MM.1S (cell line): ENCODE results near the gene SPTBN1.

Experiments used
- DNase-seq: peaks from one replicate; pipeline ENCODE4 v3.0.0-alpha.2; 2015
- H2AFZ ChIP-seq: fragments of 300-600 bp; sonication (generic); 2 replicates; pipeline ENCODE4 v1.6.0; 2016; ENCODE audit warnings: antibody characterized with exemption, low read length
- H3F3A ChIP-seq: fragments of 300-600 bp; sonication (generic); 2 replicates; pipeline ENCODE4 v1.6.1; 2016; ENCODE audit warnings: mild to moderate bottlenecking, antibody characterized with exemption, low read length, moderate library complexity, mixed read lengths; ENCODE audit not compliant: insufficient read depth
- H3K27ac ChIP-seq: fragments of 300-600 bp; sonication (generic); 2 replicates; pipeline ENCODE4 v1.5.1; 2016; ENCODE audit warnings: mild to moderate bottlenecking, low read length
- H3K27me3 ChIP-seq: fragments of 300-600 bp; sonication (generic); replicated peaks from 2 replicates; pipeline ENCODE4 v1.6.0; 2016; ENCODE audit warnings: low read length; ENCODE audit not compliant: insufficient read depth
- H3K36me3 ChIP-seq: fragments of 300-600 bp; sonication (generic); replicated peaks from 2 replicates; pipeline ENCODE4 v1.6.1; 2016; ENCODE audit warnings: mild to moderate bottlenecking, low read length, mixed read lengths; ENCODE audit not compliant: insufficient read depth
- H3K4me1 ChIP-seq: fragments of 300-600 bp; sonication (generic); 2 replicates; pipeline ENCODE4 v1.6.1; 2016; ENCODE audit warnings: low read length, mixed read lengths
- H3K4me2 ChIP-seq: fragments of 300-600 bp; sonication (generic); 2 replicates; pipeline ENCODE4 v1.6.0; 2016; ENCODE audit warnings: low read depth, low read length
- H3K4me3 ChIP-seq: fragments of 300-600 bp; sonication (generic); 2 replicates; pipeline ENCODE4 v1.5.1; 2016; ENCODE audit warnings: low read length, mixed read lengths
- H3K79me2 ChIP-seq: fragments of 300-600 bp; sonication (generic); 2 replicates; pipeline ENCODE4 v1.6.1; 2016; ENCODE audit warnings: mixed run types, low read length, mixed read lengths
- H3K9ac ChIP-seq: fragments of 300-600 bp; sonication (generic); 2 replicates; pipeline ENCODE4 v1.6.1; 2016; ENCODE audit warnings: low read length, mixed read lengths
- H3K9me2 ChIP-seq: fragments of 300-600 bp; sonication (generic); replicated peaks from 2 replicates; pipeline ENCODE4 v1.6.1; 2016; ENCODE audit warnings: mild to moderate bottlenecking, low read length, mixed read lengths; ENCODE audit not compliant: insufficient read depth
- H3K9me3 ChIP-seq: fragments of 300-600 bp; sonication (generic); replicated peaks from 2 replicates; pipeline ENCODE4 v1.6.1; 2016; ENCODE audit warnings: mild to moderate bottlenecking, low read length, mixed read lengths; ENCODE audit not compliant: insufficient read depth
- H4K20me1 ChIP-seq: fragments of 300-600 bp; sonication (generic); 2 replicates; pipeline ENCODE4 v1.6.1; 2016; ENCODE audit warnings: mild to moderate bottlenecking, low read length, moderate library complexity, mixed read lengths; ENCODE audit not compliant: insufficient read depth
- CTCF ChIP-seq: fragments of 300-600 bp; sonication (generic); IDR thresholded peaks from 2 replicates; pipeline ENCODE4 v1.5.1; 2016; ENCODE audit warnings: antibody characterized with exemption, low read length, mixed read lengths
- EZH2 ChIP-seq: fragments of 300-600 bp; sonication (generic); optimal IDR thresholded peaks from 2 replicates; pipeline ENCODE3; 2017; ENCODE audit warnings: low read depth, mild to moderate bottlenecking, antibody characterized with exemption, low read length, mixed read lengths
- EZH2phosphoT487 ChIP-seq: fragments of 300-600 bp; sonication (generic); IDR thresholded peaks from 2 replicates; pipeline ENCODE4 v1.6.1; 2018; ENCODE audit warnings: antibody characterized with exemption, low read length

Gene SPTBN1

GRCh38 chr2:54478899-54479298 lies 22.8 kb downstream of the SPTBN1 start:
- TF ChIP-seq EZH2 (no peak), CTCF (no peak), EZH2phosphoT487 (no peak)
- no peaks in the 10 kb centered on the region for H3K9me3 ChIP-seq
- no peaks in the 10 kb centered on the region for H3K4me1 ChIP-seq
- H3K9me2 ChIP-seq = no peaks in the 10 kb centered on the region
- no peak overlapping the region for H3K4me3 ChIP-seq
- no peak for DNase-seq
- no peaks in the 10 kb centered on the region for H3K36me3 ChIP-seq
- H3F3A ChIP-seq = no peaks in the 10 kb centered on the region
- no peak overlapping the region for H3K9ac ChIP-seq
- no peak overlapping the region for H2AFZ ChIP-seq
- no peaks in the 10 kb centered on the region for H4K20me1 ChIP-seq
- H3K79me2 ChIP-seq = no peaks in the 10 kb centered on the region
- H3K27me3 ChIP-seq = no peaks in the 10 kb centered on the region
- no peak overlapping the region for H3K27ac ChIP-seq
- no peak overlapping the region for H3K4me2 ChIP-seq

GRCh38 chr2:54479424-54479823 lies 23.3 kb downstream of the SPTBN1 start:
- DNase-seq = no peak
- no peak overlapping the region for H2AFZ ChIP-seq
- no peaks in the 10 kb centered on the region for H3K27me3 ChIP-seq
- H3K9me3 ChIP-seq = no peaks in the 10 kb centered on the region
- no peak overlapping the region for H3K9ac ChIP-seq
- no peaks in the 10 kb centered on the region for H3K36me3 ChIP-seq
- no peak overlapping the region for H3K4me2 ChIP-seq
- H4K20me1 ChIP-seq = no peaks in the 10 kb centered on the region
- no peaks in the 10 kb centered on the region for H3F3A ChIP-seq
- TF ChIP-seq EZH2 = no peak
- TF ChIP-seq EZH2phosphoT487 = no peak
- no peak for TF ChIP-seq CTCF
- H3K79me2 ChIP-seq = no peaks in the 10 kb centered on the region
- H3K9me2 ChIP-seq = no peaks in the 10 kb centered on the region
- H3K27ac ChIP-seq = no peak overlapping the region
- H3K4me3 ChIP-seq = no peak overlapping the region
- no peaks in the 10 kb centered on the region for H3K4me1 ChIP-seq

GRCh38 chr2:54480025-54480424 lies 23.9 kb downstream of the SPTBN1 start:
- H3K4me3 ChIP-seq = no peak overlapping the region
- no peaks in the 10 kb centered on the region for H3K36me3 ChIP-seq
- H3K9me3 ChIP-seq = no peaks in the 10 kb centered on the region
- H4K20me1 ChIP-seq = no peaks in the 10 kb centered on the region
- no peaks in the 10 kb centered on the region for H3K4me1 ChIP-seq
- no peaks in the 10 kb centered on the region for H3F3A ChIP-seq
- H2AFZ ChIP-seq = no peak overlapping the region
- TF ChIP-seq EZH2phosphoT487 (no peak), EZH2 (no peak), CTCF (no peak)
- H3K9me2 ChIP-seq = no peaks in the 10 kb centered on the region
- H3K79me2 ChIP-seq = no peaks in the 10 kb centered on the region
- H3K4me2 ChIP-seq = no peak overlapping the region
- H3K27me3 ChIP-seq = no peaks in the 10 kb centered on the region
- no peak overlapping the region for H3K9ac ChIP-seq
- no peak overlapping the region for H3K27ac ChIP-seq
- no peak for DNase-seq
